ENCODE data around the gene OSBPL7. TPM values are rescaled to one million over a fixed set of nuclear protein-coding genes. Genes with fewer than 3 reads are reported as not detected.

OSBPL7 gene
- total and polyA plus RNA-seq, 2 of the 8 experiments (the other 6 are each of a cell fraction or from before 2014, with no cell fraction given): 7.2 to 8.9 TPM

GRCh38 chr17:47804461-47804860 lies 17.1 kb downstream of the OSBPL7 start:
- Histone ChIP-seq H3K4me3 (ENCODE audit: extremely low read depth in 1 of 4, insufficient read depth in 2 of 4, low read depth in 3 of 4, low read length in 4 of 4) (no peak overlapping the region), H3K79me2 (ENCODE audit: control insufficient read depth in 1 of 2, insufficient read depth in 2 of 2, low read length in 2 of 2) (no peaks in the 10 kb centered on the region), H3K56ac (replicated peaks; ENCODE audit: insufficient read length, low read depth, low read length) (no peak overlapping the region), H3K4me1 (replicated peaks in 1 of 4; ENCODE audit: control insufficient read depth in 3 of 4, insufficient read depth in 4 of 4, low read length in 3 of 4) (no peaks in the 10 kb centered on the region), H3K14ac (ENCODE audit: insufficient read length) (no peak overlapping the region), H3K27ac (ENCODE audit: low read depth, low read length) (no peak overlapping the region), H3K9me3 (ENCODE audit: insufficient read depth in 2 of 2, low read depth in 1 of 2, low read length in 1 of 2) (no peaks in the 10 kb centered on the region), H3K79me1 (ENCODE audit: low read depth, low read length) (no peaks in the 10 kb centered on the region), H2BK5ac (ENCODE audit: low read depth, low read length) (no peak overlapping the region), H2AFZ (ENCODE audit: low read length) (no peak overlapping the region), H3K4me2 (ENCODE audit: insufficient read depth in 1 of 2, low read depth in 2 of 2, low read length in 2 of 2) (no peak overlapping the region), H2BK20ac (ENCODE audit: low read length) (no peak overlapping the region), H4K5ac (ENCODE audit: insufficient read length, low read depth, low read length) (no peak overlapping the region), H4K91ac (replicated peaks; ENCODE audit: insufficient read length, low read length) (no peak overlapping the region), H3K36me3 (ENCODE audit: control insufficient read depth in 2 of 4, insufficient read depth in 4 of 4, low read length in 3 of 4) (no peaks in the 10 kb centered on the region; a peak in 1 of 8 replicates), H3K23me2 (ENCODE audit: low read depth, low read length) (no peaks in the 10 kb centered on the region), H3K27me3 (replicated peaks in 1 of 4; ENCODE audit: control insufficient read depth in 3 of 4, extremely low read depth in 1 of 4, insufficient read depth in 3 of 4, low read length in 3 of 4) (no peaks in the 10 kb centered on the region), H4K8ac (ENCODE audit: extremely low read depth, insufficient read depth, low read length) (no peak overlapping the region), H2BK12ac (ENCODE audit: low read depth, low read length) (no peak overlapping the region), H3K9ac (replicated peaks in 1 of 4; ENCODE audit: extremely low read depth in 1 of 4, low read depth in 3 of 4, low read length in 3 of 4) (no peak overlapping the region), H3K23ac (ENCODE audit: insufficient read length) (no peak overlapping the region), H2AK5ac (ENCODE audit: low read depth, low read length) (no peak overlapping the region), H4K20me1 (replicated peaks in 1 of 2; ENCODE audit: control insufficient read depth in 1 of 2, insufficient read depth in 2 of 2, low read length in 2 of 2) (peaks cover 2% of the 10 kb centered on the region in 2 experiments), H3K18ac (ENCODE audit: extremely low read depth, low read length) (no peak overlapping the region), H3K4ac (replicated peaks; ENCODE audit: insufficient read length, low read depth, low read length) (no peak overlapping the region), H2BK120ac (replicated peaks; ENCODE audit: low read depth, low read length) (no peak overlapping the region), H2BK15ac (ENCODE audit: low read length) (no peak overlapping the region)
- no peak for DNase-seq (ENCODE audit: low read depth in 1 of 2, low spot score in 2 of 2)
- 83% methylated on average over 3 of the region's 3 CpGs; no CpG with 5 or more reads in 1 of the 2 experiments for WGBS, 2 experiments (ENCODE audit: extremely low coverage in 1 of 2, insufficient coverage in 1 of 2, insufficient read length in 1 of 2, insufficient replicate concordance in 2 of 2, low coverage in 1 of 2, low lambda C conversion rate in 2 of 2, missing lambda C conversion rate in 1 of 2)
- ChIA-PET POLR2A (ENCODE audit: partially characterized antibody) (interaction anchor here (1.2 kb wide), 1 partner anchor 44 kb away, joined by 3 read pairs; no protein-coding TSS in a partner anchor), CTCF (ENCODE audit: partially characterized antibody) (interaction anchor here (0.7 to 5.6 kb wide), 10 partner anchors 11 to 1000 kb away, joined by 3 to 57 read pairs (median 4); partner anchors contain the start of gene OSBPL7)
- TF ChIP-seq YY1 (IDR thresholded peaks at IDR 0.05; ENCODE audit: low read depth, low read length) (no peak), FOSL1 (IDR thresholded peaks at IDR 0.05; ENCODE audit: insufficient read depth, low read depth, low read length) (no peak), EZH2 (IDR thresholded peaks at IDR 0.05; ENCODE audit: low read depth, low read length, severe bottlenecking) (no peak), POLR2A (IDR thresholded peaks at IDR 0.05; ENCODE audit: control extremely low read depth in 1 of 2, low read depth in 2 of 2, low read length in 2 of 2) (no peak), SIRT6 (IDR thresholded peaks at IDR 0.05; ENCODE audit: low read length) (no peak), TCF12 (IDR thresholded peaks at IDR 0.05; ENCODE audit: low read depth, low read length) (no peak), SIX5 (IDR thresholded peaks at IDR 0.05; ENCODE audit: low read depth, low read length) (no peak), RNF2 (IDR thresholded peaks at IDR 0.05; ENCODE audit: borderline replicate concordance, low read depth, low read length, missing control alignments, poor library complexity, severe bottlenecking) (no peak), POU5F1 (IDR thresholded peaks at IDR 0.05; ENCODE audit: low read depth, low read length) (no peak), SIN3A (conservative IDR thresholded peaks at IDR 0.05 in 1 of 2, IDR thresholded peaks at IDR 0.05 in 1 of 2; ENCODE audit: low read depth in 1 of 2, low read length in 2 of 2) (no peak)
- no peak for FAIRE-seq
